Measurements from ENCODE around the gene RPS24. TPM values are rescaled to one million over a fixed set of nuclear protein-coding genes. Genes with fewer than 3 reads are reported as not detected.

RPS24 gene
- total and polyA plus RNA-seq, 9 of the 15 experiments (the other 6 are each of a cell fraction or from before 2014, with no cell fraction given) = 1,947 to 7,307 (median 5,944) TPM

DNA sequence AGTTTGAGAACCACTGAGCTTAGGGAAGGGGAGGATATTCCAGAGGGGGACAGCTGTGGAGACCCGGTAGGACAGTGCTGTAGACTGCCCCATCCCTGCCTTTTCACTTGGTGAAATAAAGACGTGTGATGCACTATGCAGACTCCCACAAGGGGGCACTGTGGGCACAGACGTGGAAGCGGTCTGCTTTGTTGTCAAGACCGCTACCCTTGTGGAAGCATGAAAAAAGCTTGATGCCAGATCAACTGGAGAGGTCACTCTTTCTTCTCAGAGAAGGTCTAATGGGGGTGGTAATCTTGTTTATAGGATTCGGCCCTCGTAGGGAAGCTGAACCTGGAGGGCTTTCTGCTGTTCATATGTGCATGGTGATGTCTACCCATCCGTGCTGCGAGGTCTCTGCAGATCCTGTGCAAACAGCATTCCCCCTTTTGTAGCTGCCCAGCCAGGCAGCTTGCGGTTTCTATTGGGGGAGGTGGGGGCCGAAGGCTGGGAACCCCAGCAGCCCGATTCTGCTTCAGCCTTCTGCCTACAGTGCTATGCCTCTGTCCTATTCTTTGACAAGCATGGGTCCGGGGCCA is 13.7 kb downstream of the RPS24 start (continued):
- TF ChIP-seq, protein P1, sequence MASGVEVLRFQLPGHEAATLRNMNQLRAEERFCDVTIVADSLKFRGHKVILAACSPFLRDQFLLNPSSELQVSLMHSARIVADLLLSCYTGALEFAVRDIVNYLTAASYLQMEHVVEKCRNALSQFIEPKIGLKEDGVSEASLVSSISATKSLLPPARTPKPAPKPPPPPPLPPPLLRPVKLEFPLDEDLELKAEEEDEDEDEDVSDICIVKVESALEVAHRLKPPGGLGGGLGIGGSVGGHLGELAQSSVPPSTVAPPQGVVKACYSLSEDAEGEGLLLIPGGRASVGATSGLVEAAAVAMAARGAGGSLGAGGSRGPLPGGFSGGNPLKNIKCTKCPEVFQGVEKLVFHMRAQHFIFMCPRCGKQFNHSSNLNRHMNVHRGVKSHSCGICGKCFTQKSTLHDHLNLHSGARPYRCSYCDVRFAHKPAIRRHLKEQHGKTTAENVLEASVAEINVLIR (CRISPR knock-in tag; IDR thresholded peaks at IDR 0.05) = no peak
- TF ChIP-seq EP400 (IDR thresholded peaks at IDR 0.05) (no peak), TSC22D4 (tag; IDR thresholded peaks at IDR 0.05) (no peak), GATA2 (CRISPR knock-in tag; IDR thresholded peaks at IDR 0.05) (no peak), SRSF3 (IDR thresholded peaks at IDR 0.05; ENCODE audit: insufficient read depth, low read length) (no peak), NR3C1 (CRISPR knock-in tag; IDR thresholded peaks at IDR 0.05) (no peak), CTBP1 (IDR thresholded peaks at IDR 0.05; ENCODE audit: borderline replicate concordance) (peak; percentile 49; the same call in 1 of the 2 replicates)
- TF ChIP-seq, protein P2, sequence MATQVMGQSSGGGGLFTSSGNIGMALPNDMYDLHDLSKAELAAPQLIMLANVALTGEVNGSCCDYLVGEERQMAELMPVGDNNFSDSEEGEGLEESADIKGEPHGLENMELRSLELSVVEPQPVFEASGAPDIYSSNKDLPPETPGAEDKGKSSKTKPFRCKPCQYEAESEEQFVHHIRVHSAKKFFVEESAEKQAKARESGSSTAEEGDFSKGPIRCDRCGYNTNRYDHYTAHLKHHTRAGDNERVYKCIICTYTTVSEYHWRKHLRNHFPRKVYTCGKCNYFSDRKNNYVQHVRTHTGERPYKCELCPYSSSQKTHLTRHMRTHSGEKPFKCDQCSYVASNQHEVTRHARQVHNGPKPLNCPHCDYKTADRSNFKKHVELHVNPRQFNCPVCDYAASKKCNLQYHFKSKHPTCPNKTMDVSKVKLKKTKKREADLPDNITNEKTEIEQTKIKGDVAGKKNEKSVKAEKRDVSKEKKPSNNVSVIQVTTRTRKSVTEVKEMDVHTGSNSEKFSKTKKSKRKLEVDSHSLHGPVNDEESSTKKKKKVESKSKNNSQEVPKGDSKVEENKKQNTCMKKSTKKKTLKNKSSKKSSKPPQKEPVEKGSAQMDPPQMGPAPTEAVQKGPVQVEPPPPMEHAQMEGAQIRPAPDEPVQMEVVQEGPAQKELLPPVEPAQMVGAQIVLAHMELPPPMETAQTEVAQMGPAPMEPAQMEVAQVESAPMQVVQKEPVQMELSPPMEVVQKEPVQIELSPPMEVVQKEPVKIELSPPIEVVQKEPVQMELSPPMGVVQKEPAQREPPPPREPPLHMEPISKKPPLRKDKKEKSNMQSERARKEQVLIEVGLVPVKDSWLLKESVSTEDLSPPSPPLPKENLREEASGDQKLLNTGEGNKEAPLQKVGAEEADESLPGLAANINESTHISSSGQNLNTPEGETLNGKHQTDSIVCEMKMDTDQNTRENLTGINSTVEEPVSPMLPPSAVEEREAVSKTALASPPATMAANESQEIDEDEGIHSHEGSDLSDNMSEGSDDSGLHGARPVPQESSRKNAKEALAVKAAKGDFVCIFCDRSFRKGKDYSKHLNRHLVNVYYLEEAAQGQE (IDR thresholded peaks at IDR 0.05; ENCODE audit: borderline replicate concordance) = peak; percentile 78; the same call in 1 of the 2 replicates
- TF ChIP-seq, protein P2 (CRISPR knock-in tag; IDR thresholded peaks at IDR 0.05; ENCODE audit: low read depth) = no peak
- TF ChIP-seq, protein P3, sequence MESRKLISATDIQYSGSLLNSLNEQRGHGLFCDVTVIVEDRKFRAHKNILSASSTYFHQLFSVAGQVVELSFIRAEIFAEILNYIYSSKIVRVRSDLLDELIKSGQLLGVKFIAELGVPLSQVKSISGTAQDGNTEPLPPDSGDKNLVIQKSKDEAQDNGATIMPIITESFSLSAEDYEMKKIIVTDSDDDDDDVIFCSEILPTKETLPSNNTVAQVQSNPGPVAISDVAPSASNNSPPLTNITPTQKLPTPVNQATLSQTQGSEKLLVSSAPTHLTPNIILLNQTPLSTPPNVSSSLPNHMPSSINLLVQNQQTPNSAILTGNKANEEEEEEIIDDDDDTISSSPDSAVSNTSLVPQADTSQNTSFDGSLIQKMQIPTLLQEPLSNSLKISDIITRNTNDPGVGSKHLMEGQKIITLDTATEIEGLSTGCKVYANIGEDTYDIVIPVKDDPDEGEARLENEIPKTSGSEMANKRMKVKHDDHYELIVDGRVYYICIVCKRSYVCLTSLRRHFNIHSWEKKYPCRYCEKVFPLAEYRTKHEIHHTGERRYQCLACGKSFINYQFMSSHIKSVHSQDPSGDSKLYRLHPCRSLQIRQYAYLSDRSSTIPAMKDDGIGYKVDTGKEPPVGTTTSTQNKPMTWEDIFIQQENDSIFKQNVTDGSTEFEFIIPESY (CRISPR knock-in tag; IDR thresholded peaks at IDR 0.05) = peak; percentile 94
- TF ChIP-seq, protein P4, sequence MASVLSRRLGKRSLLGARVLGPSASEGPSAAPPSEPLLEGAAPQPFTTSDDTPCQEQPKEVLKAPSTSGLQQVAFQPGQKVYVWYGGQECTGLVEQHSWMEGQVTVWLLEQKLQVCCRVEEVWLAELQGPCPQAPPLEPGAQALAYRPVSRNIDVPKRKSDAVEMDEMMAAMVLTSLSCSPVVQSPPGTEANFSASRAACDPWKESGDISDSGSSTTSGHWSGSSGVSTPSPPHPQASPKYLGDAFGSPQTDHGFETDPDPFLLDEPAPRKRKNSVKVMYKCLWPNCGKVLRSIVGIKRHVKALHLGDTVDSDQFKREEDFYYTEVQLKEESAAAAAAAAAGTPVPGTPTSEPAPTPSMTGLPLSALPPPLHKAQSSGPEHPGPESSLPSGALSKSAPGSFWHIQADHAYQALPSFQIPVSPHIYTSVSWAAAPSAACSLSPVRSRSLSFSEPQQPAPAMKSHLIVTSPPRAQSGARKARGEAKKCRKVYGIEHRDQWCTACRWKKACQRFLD (CRISPR knock-in tag; IDR thresholded peaks at IDR 0.05) = no peak
- TF ChIP-seq, protein P5, sequence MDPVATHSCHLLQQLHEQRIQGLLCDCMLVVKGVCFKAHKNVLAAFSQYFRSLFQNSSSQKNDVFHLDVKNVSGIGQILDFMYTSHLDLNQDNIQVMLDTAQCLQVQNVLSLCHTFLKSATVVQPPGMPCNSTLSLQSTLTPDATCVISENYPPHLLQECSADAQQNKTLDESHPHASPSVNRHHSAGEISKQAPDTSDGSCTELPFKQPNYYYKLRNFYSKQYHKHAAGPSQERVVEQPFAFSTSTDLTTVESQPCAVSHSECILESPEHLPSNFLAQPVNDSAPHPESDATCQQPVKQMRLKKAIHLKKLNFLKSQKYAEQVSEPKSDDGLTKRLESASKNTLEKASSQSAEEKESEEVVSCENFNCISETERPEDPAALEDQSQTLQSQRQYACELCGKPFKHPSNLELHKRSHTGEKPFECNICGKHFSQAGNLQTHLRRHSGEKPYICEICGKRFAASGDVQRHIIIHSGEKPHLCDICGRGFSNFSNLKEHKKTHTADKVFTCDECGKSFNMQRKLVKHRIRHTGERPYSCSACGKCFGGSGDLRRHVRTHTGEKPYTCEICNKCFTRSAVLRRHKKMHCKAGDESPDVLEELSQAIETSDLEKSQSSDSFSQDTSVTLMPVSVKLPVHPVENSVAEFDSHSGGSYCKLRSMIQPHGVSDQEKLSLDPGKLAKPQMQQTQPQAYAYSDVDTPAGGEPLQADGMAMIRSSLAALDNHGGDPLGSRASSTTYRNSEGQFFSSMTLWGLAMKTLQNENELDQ (CRISPR knock-in tag; IDR thresholded peaks at IDR 0.05; ENCODE audit: borderline replicate concordance) = no peak

Data from K562 (cell line).